ENCODE measurements around the gene SRCIN1.

- TF ChIP-seq CTCF (conservative IDR thresholded peaks at IDR 0.05 in 1 of 2, IDR thresholded peaks at IDR 0.05 in 1 of 2; ENCODE audit: extremely low read depth in 1 of 2, insufficient read depth in 1 of 2, low read depth in 1 of 2, low read length in 2 of 2) (no peak), EZH2 (IDR thresholded peaks at IDR 0.05; ENCODE audit: borderline replicate concordance, low read length) (no peak)
These were observed 101.5 kb downstream of the SRCIN1 start for GRCh38 chr17:38504216-38504615.

Measured in mammary epithelial cell (primary cell).